ENCODE results near the gene LLGL1. TPM values are rescaled to one million over a fixed set of nuclear protein-coding genes. Genes with fewer than 3 reads are reported as not detected.

Gene LLGL1
- total and polyA plus RNA-seq, 2 donors (not counting 1 experiment from before 2014, with no cell fraction given) = 15.1 to 32.2 TPM

DNA sequence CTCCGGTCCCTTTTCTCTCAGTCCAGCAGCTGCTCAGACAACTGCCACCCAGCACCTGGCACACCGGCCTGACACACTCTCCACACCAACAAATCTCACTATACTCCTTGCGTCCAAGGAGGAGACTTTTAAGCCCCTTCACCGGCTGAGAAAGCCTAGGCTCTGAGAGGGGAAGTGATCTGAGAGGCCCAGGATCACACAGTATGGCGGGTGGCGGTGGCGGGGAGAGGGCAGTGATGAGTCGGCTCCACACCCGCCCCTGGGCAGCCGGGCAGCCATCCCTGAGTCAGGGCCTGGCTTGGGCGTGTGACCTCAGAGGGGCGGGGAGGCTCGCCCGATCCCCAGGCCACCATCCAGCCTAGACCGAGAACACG lies 32.5 kb downstream of the LLGL1 start:
- Histone ChIP-seq H3K27me3 (ENCODE audit: control insufficient read depth, insufficient read depth, low read length) (no peaks in the 10 kb centered on the region), H3K9ac (ENCODE audit: insufficient read depth, low read length) (peak overlapping the region; percentile 96), H2AFZ (ENCODE audit: low read length) (peak overlapping the region; percentile 45), H3K27ac (ENCODE audit: insufficient read depth, low read length) (peak overlapping the region; percentile 96), H3K79me2 (ENCODE audit: control insufficient read depth, insufficient read depth, low read length) (peaks cover 34% of the 10 kb centered on the region), H3K4me1 (ENCODE audit: control insufficient read depth, extremely low read depth, insufficient read depth, low read length) (peaks cover 24% of the 10 kb centered on the region), H3K4me2 (ENCODE audit: extremely low read depth, insufficient read depth, low read length) (peak overlapping the region; percentile 95), H4K20me1 (ENCODE audit: control insufficient read depth, extremely low read depth, insufficient read depth, low read length) (no peaks in the 10 kb centered on the region), H3K4me3 (replicated peaks in 1 of 4; ENCODE audit: control extremely low read depth in 1 of 4, insufficient read depth in 1 of 4, low read depth in 3 of 4, low read length in 4 of 4) (peak overlapping the region; percentile 51 to 91 (median 67)), H3K9me3 (ENCODE audit: control insufficient read depth, insufficient read depth, low read depth, low read length) (no peaks in the 10 kb centered on the region), H3K36me3 (ENCODE audit: control insufficient read depth, insufficient read depth, low read length) (peaks cover 27% of the 10 kb centered on the region)
- DNase-seq (ENCODE audit: low read depth in 2 of 2) = peak; percentile 65 to 71
- TF ChIP-seq, protein P1, sequence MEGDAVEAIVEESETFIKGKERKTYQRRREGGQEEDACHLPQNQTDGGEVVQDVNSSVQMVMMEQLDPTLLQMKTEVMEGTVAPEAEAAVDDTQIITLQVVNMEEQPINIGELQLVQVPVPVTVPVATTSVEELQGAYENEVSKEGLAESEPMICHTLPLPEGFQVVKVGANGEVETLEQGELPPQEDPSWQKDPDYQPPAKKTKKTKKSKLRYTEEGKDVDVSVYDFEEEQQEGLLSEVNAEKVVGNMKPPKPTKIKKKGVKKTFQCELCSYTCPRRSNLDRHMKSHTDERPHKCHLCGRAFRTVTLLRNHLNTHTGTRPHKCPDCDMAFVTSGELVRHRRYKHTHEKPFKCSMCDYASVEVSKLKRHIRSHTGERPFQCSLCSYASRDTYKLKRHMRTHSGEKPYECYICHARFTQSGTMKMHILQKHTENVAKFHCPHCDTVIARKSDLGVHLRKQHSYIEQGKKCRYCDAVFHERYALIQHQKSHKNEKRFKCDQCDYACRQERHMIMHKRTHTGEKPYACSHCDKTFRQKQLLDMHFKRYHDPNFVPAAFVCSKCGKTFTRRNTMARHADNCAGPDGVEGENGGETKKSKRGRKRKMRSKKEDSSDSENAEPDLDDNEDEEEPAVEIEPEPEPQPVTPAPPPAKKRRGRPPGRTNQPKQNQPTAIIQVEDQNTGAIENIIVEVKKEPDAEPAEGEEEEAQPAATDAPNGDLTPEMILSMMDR (conservative IDR thresholded peaks at IDR 0.05 in 1 of 2, IDR thresholded peaks at IDR 0.05 in 1 of 2; ENCODE audit: low read depth in 1 of 2, low read length in 2 of 2) = no peak
- no peak for TF ChIP-seq EZH2 (IDR thresholded peaks at IDR 0.05; ENCODE audit: low read length, missing control alignments)

GRCh38 chr17:18258356-18259038 lies 33.1 kb downstream of the LLGL1 start, which contains the start of gene FLII:
FLII (minus strand) TSS chr17:18258738; CDS start chr17:18258690, 48 bp downstream.
- Histone ChIP-seq H4K20me1 (ENCODE audit: control insufficient read depth, extremely low read depth, insufficient read depth, low read length) (no peaks in the 10 kb centered on the region), H3K4me1 (ENCODE audit: control insufficient read depth, extremely low read depth, insufficient read depth, low read length) (peaks cover 24% of the 10 kb centered on the region), H2AFZ (ENCODE audit: low read length) (peak within 1 kb of the TSS; percentile 79), H3K79me2 (ENCODE audit: control insufficient read depth, insufficient read depth, low read length) (peaks cover 34% of the 10 kb centered on the region), H3K27me3 (ENCODE audit: control insufficient read depth, insufficient read depth, low read length) (no peaks in the 10 kb centered on the region), H3K4me2 (ENCODE audit: extremely low read depth, insufficient read depth, low read length) (peak within 1 kb of the TSS; percentile 95), H3K9ac (ENCODE audit: insufficient read depth, low read length) (peak within 1 kb of the TSS; percentile 96), H3K27ac (ENCODE audit: insufficient read depth, low read length) (peak within 1 kb of the TSS; percentile 96), H3K9me3 (ENCODE audit: control insufficient read depth, insufficient read depth, low read depth, low read length) (no peaks in the 10 kb centered on the region), H3K36me3 (ENCODE audit: control insufficient read depth, insufficient read depth, low read length) (peaks cover 27% of the 10 kb centered on the region), H3K4me3 (replicated peaks in 1 of 4; ENCODE audit: control extremely low read depth in 1 of 4, insufficient read depth in 1 of 4, low read depth in 3 of 4, low read length in 4 of 4) (peak within 1 kb of the TSS; percentile 51 to 91 (median 67))
- DNase-seq (ENCODE audit: low read depth in 2 of 2) = peak; percentile 43 to 53
- TF ChIP-seq EZH2 (IDR thresholded peaks at IDR 0.05; ENCODE audit: low read length, missing control alignments) = no peak
- TF ChIP-seq, protein P1 (conservative IDR thresholded peaks at IDR 0.05 in 1 of 2, IDR thresholded peaks at IDR 0.05 in 1 of 2; ENCODE audit: low read depth in 1 of 2, low read length in 2 of 2) = no peak

- Histone ChIP-seq H3K9ac (ENCODE audit: insufficient read depth, low read length) (peak overlapping the region; percentile 7), H3K27ac (ENCODE audit: insufficient read depth, low read length) (peak overlapping the region; percentile 54), H3K9me3 (ENCODE audit: control insufficient read depth, insufficient read depth, low read depth, low read length) (no peaks in the 10 kb centered on the region), H3K79me2 (ENCODE audit: control insufficient read depth, insufficient read depth, low read length) (peaks cover 34% of the 10 kb centered on the region), H4K20me1 (ENCODE audit: control insufficient read depth, extremely low read depth, insufficient read depth, low read length) (no peaks in the 10 kb centered on the region), H3K4me2 (ENCODE audit: extremely low read depth, insufficient read depth, low read length) (peak overlapping the region; percentile 93), H3K36me3 (ENCODE audit: control insufficient read depth, insufficient read depth, low read length) (peaks cover 22% of the 10 kb centered on the region), H3K4me3 (replicated peaks in 1 of 4; ENCODE audit: control extremely low read depth in 1 of 4, insufficient read depth in 1 of 4, low read depth in 3 of 4, low read length in 4 of 4) (peak overlapping the region; percentile 16 to 76 (median 34)), H3K4me1 (ENCODE audit: control insufficient read depth, extremely low read depth, insufficient read depth, low read length) (peaks cover 24% of the 10 kb centered on the region), H3K27me3 (ENCODE audit: control insufficient read depth, insufficient read depth, low read length) (no peaks in the 10 kb centered on the region), H2AFZ (ENCODE audit: low read length) (peak overlapping the region; percentile 88)
- peak in 1 of 2 donors; percentile 60 for DNase-seq (ENCODE audit: low read depth in 2 of 2)
- TF ChIP-seq EZH2 (IDR thresholded peaks at IDR 0.05; ENCODE audit: low read length, missing control alignments) = no peak
- TF ChIP-seq, protein P1 (conservative IDR thresholded peaks at IDR 0.05 in 1 of 2, IDR thresholded peaks at IDR 0.05 in 1 of 2; ENCODE audit: low read depth in 1 of 2, low read length in 2 of 2) = no peak
Measured at GRCh38 chr17:18259621-18260331, 34.3 kb downstream of the LLGL1 start.

Measured in fibroblast of lung (primary cell).